Measurements from ENCODE around the gene DNAJC30.
"Not testable (repeated sequence)": the region's sequence is repeated elsewhere in the genome, so short reads cannot be mapped to it uniquely, and the experiment has no call there.

DNAJC30 gene

GRCh38 chr7:73722182-73722581 is 38.9 kb upstream of the DNAJC30 start:
- H3K27me3 ChIP-seq (ENCODE audit: insufficient read depth, low read length); H3K18ac ChIP-seq (ENCODE audit: low read length); H3K36me3 ChIP-seq (ENCODE audit: control insufficient read depth in 1 of 2, insufficient read depth in 2 of 2, low read length in 2 of 2); H2BK120ac ChIP-seq (ENCODE audit: insufficient read depth, low read length, poor library complexity); H4K91ac ChIP-seq (ENCODE audit: low read depth, low read length); H2BK12ac ChIP-seq (ENCODE audit: low read length); H3K9me3 ChIP-seq (ENCODE audit: insufficient read depth, low read depth, low read length); H3K79me1 ChIP-seq (ENCODE audit: low read length); H3K14ac ChIP-seq (ENCODE audit: low read length); H3K23ac ChIP-seq (ENCODE audit: low read length); H3K27ac ChIP-seq (ENCODE audit: low read depth, low read length); H3K4ac ChIP-seq (ENCODE audit: low read depth, low read length); H3K79me2 ChIP-seq (ENCODE audit: control insufficient read depth, insufficient read depth, low read length, poor library complexity); H4K8ac ChIP-seq (ENCODE audit: low read depth, low read length); H3K4me1 ChIP-seq (ENCODE audit: control insufficient read depth in 1 of 2, insufficient read depth in 2 of 2, low read length in 2 of 2); DNase-seq; H2AK5ac ChIP-seq (ENCODE audit: low read length); H4K12ac ChIP-seq (ENCODE audit: low read depth, low read length); H2AFZ ChIP-seq (ENCODE audit: insufficient read depth, low read length, poor library complexity); H3K9ac ChIP-seq (ENCODE audit: low read length); H2BK5ac ChIP-seq (ENCODE audit: low read depth, low read length, poor library complexity); H3K4me2 ChIP-seq (ENCODE audit: low read length); H3K4me3 ChIP-seq (ENCODE audit: low read depth, low read length): not testable (repeated sequence)
- WGBS (ENCODE audit: extremely low coverage, insufficient coverage, insufficient read length), result no CpG with 5 or more reads among the region's 4 CpGs

DNA sequence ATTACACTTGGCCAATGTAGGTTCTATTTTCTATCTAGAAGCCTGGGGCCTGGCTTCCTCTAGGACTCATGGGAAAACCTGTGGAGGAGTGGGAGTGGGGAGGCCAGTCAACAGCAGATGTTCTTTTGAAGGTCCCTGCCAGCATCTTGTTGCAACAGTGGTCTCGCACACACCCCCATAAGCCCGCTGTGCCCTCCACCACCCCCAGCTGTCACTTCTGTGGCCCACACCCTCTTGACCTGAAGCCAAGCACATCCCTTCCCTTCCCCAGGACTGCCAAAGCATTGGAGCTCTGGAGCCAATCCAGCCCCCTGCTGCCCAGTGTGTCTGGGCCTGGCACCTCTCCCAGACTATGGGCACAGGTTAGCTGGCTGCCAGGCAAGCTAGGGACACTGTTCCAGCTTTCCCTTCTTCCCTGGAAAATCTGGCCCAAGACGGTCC is 38.1 kb upstream of the DNAJC30 start:
- peaks cover 3% of the 10 kb centered on the region for H3K79me1 ChIP-seq (ENCODE audit: low read length)
- H2BK120ac ChIP-seq (ENCODE audit: insufficient read depth, low read length, poor library complexity), result no peak overlapping the region
- H4K91ac ChIP-seq (ENCODE audit: low read depth, low read length), result no peak overlapping the region
- H3K4me2 ChIP-seq (ENCODE audit: low read length), result no peak overlapping the region
- no peak overlapping the region for H3K27ac ChIP-seq (ENCODE audit: low read depth, low read length)
- no peak overlapping the region for H2BK12ac ChIP-seq (ENCODE audit: low read length)
- H3K9me3 ChIP-seq (ENCODE audit: insufficient read depth, low read depth, low read length), result no peaks in the 10 kb centered on the region
- H2BK5ac ChIP-seq (ENCODE audit: low read depth, low read length, poor library complexity), result no peak overlapping the region
- no peak overlapping the region for H4K12ac ChIP-seq (ENCODE audit: low read depth, low read length)
- H3K23ac ChIP-seq (ENCODE audit: low read length), result no peak overlapping the region
- no peak overlapping the region for H4K8ac ChIP-seq (ENCODE audit: low read depth, low read length)
- H3K36me3 ChIP-seq (ENCODE audit: control insufficient read depth in 1 of 2, insufficient read depth in 2 of 2, low read length in 2 of 2), result no peaks in the 10 kb centered on the region
- H3K4ac ChIP-seq (ENCODE audit: low read depth, low read length), result no peak overlapping the region
- H3K4me3 ChIP-seq (ENCODE audit: low read depth, low read length), result no peak overlapping the region
- H3K9ac ChIP-seq (ENCODE audit: low read length), result no peak overlapping the region
- H3K18ac ChIP-seq (ENCODE audit: low read length), result no peak overlapping the region
- DNase-seq, result no peak
- H3K79me2 ChIP-seq (ENCODE audit: control insufficient read depth, insufficient read depth, low read length, poor library complexity), result peaks cover 2% of the 10 kb centered on the region
- peaks cover 5% of the 10 kb centered on the region for H3K27me3 ChIP-seq (ENCODE audit: insufficient read depth, low read length)
- no peak overlapping the region for H2AFZ ChIP-seq (ENCODE audit: insufficient read depth, low read length, poor library complexity)
- WGBS (ENCODE audit: extremely low coverage, insufficient coverage, insufficient read length), result no CpG with 5 or more reads among the region's 3 CpGs
- no peak overlapping the region for H2AK5ac ChIP-seq (ENCODE audit: low read length)
- no peak overlapping the region for H3K14ac ChIP-seq (ENCODE audit: low read length)
- peaks cover 3 to 11% of the 10 kb centered on the region in 2 experiments for H3K4me1 ChIP-seq (ENCODE audit: control insufficient read depth in 1 of 2, insufficient read depth in 2 of 2, low read length in 2 of 2)

GRCh38 chr7:73720443-73720842 is 37.2 kb upstream of the DNAJC30 start:
- H3K18ac ChIP-seq (ENCODE audit: low read length); H3K14ac ChIP-seq (ENCODE audit: low read length); H3K4me2 ChIP-seq (ENCODE audit: low read length); H4K12ac ChIP-seq (ENCODE audit: low read depth, low read length); H2BK5ac ChIP-seq (ENCODE audit: low read depth, low read length, poor library complexity); H2BK12ac ChIP-seq (ENCODE audit: low read length); H3K79me1 ChIP-seq (ENCODE audit: low read length); H3K4ac ChIP-seq (ENCODE audit: low read depth, low read length); DNase-seq; H3K79me2 ChIP-seq (ENCODE audit: control insufficient read depth, insufficient read depth, low read length, poor library complexity); H3K27me3 ChIP-seq (ENCODE audit: insufficient read depth, low read length); H2AK5ac ChIP-seq (ENCODE audit: low read length); H2BK120ac ChIP-seq (ENCODE audit: insufficient read depth, low read length, poor library complexity); H4K8ac ChIP-seq (ENCODE audit: low read depth, low read length); H4K91ac ChIP-seq (ENCODE audit: low read depth, low read length); H3K23ac ChIP-seq (ENCODE audit: low read length); H3K4me3 ChIP-seq (ENCODE audit: low read depth, low read length); H3K27ac ChIP-seq (ENCODE audit: low read depth, low read length); H2AFZ ChIP-seq (ENCODE audit: insufficient read depth, low read length, poor library complexity); H3K9me3 ChIP-seq (ENCODE audit: insufficient read depth, low read depth, low read length); H3K9ac ChIP-seq (ENCODE audit: low read length); H3K36me3 ChIP-seq (ENCODE audit: control insufficient read depth in 1 of 2, insufficient read depth in 2 of 2, low read length in 2 of 2): not testable (repeated sequence)
- H3K4me1 ChIP-seq (ENCODE audit: control insufficient read depth in 1 of 2, insufficient read depth in 2 of 2, low read length in 2 of 2), result peaks cover 7 to 19% of the 10 kb centered on the region in 2 experiments
- no CpG with 5 or more reads among the region's 9 CpGs for WGBS (ENCODE audit: extremely low coverage, insufficient coverage, insufficient read length)

- H3K14ac ChIP-seq (ENCODE audit: low read length), result no peak overlapping the region
- DNase-seq, result no peak
- peak overlapping the region; percentile 69 for H3K4me2 ChIP-seq (ENCODE audit: low read length)
- peaks cover 5% of the 10 kb centered on the region for H3K27me3 ChIP-seq (ENCODE audit: insufficient read depth, low read length)
- no peaks in the 10 kb centered on the region for H3K9me3 ChIP-seq (ENCODE audit: insufficient read depth, low read depth, low read length)
- H3K23ac ChIP-seq (ENCODE audit: low read length), result no peak overlapping the region
- H3K9ac ChIP-seq (ENCODE audit: low read length), result no peak overlapping the region
- no peaks in the 10 kb centered on the region for H3K36me3 ChIP-seq (ENCODE audit: control insufficient read depth in 1 of 2, insufficient read depth in 2 of 2, low read length in 2 of 2)
- H4K8ac ChIP-seq (ENCODE audit: low read depth, low read length), result no peak overlapping the region
- no peak overlapping the region for H2BK12ac ChIP-seq (ENCODE audit: low read length)
- no peak overlapping the region for H3K18ac ChIP-seq (ENCODE audit: low read length)
- peak overlapping the region; percentile 17 for H2AFZ ChIP-seq (ENCODE audit: insufficient read depth, low read length, poor library complexity)
- no peak overlapping the region for H4K12ac ChIP-seq (ENCODE audit: low read depth, low read length)
- H3K4me3 ChIP-seq (ENCODE audit: low read depth, low read length), result no peak overlapping the region
- H3K79me2 ChIP-seq (ENCODE audit: control insufficient read depth, insufficient read depth, low read length, poor library complexity), result peaks cover 2% of the 10 kb centered on the region
- no peak overlapping the region for H2AK5ac ChIP-seq (ENCODE audit: low read length)
- peaks cover 10 to 19% of the 10 kb centered on the region in 2 experiments for H3K4me1 ChIP-seq (ENCODE audit: control insufficient read depth in 1 of 2, insufficient read depth in 2 of 2, low read length in 2 of 2)
- H3K79me1 ChIP-seq (ENCODE audit: low read length), result peaks cover 3% of the 10 kb centered on the region
- H3K4ac ChIP-seq (ENCODE audit: low read depth, low read length), result no peak overlapping the region
- no peak overlapping the region for H3K27ac ChIP-seq (ENCODE audit: low read depth, low read length)
- H2BK5ac ChIP-seq (ENCODE audit: low read depth, low read length, poor library complexity), result no peak overlapping the region
- H2BK120ac ChIP-seq (ENCODE audit: insufficient read depth, low read length, poor library complexity), result no peak overlapping the region
- no peak overlapping the region for H4K91ac ChIP-seq (ENCODE audit: low read depth, low read length)
- no CpG with 5 or more reads among the region's 16 CpGs for WGBS (ENCODE audit: extremely low coverage, insufficient coverage, insufficient read length)
Measured at GRCh38 chr7:73719806-73720169, 36.5 kb upstream of the DNAJC30 start.
